ENCODE results near the gene GPR107. TPM values are rescaled to one million over a fixed set of nuclear protein-coding genes. Genes with fewer than 3 reads are reported as not detected.
A peak's percentile ranks its signal among the peaks of the same experiment; 100 is the strongest.
"Not testable (repeated sequence)": the region's sequence is repeated elsewhere in the genome, so short reads cannot be mapped to it uniquely, and the experiment has no call there.

GPR107 gene
- 1 to 10 TPM; 3.4 to 9.5 (median 5.9) TPM for polyA plus RNA-seq

- Mint-ChIP-seq H3K9me3 (no peaks in the 10 kb centered on the region), H3K4me3 (peak within 1 kb of the TSS; percentile 91 to 93 (median 92)), H3K27ac (peak within 1 kb of the TSS; percentile 89 to 94 (median 92))
Observed at GRCh38 chr9:130053504-130054324, at the start of gene GPR107. GPR107 (plus strand) TSS chr9:130053906; CDS start chr9:130053933, 27 bp downstream.

DNA sequence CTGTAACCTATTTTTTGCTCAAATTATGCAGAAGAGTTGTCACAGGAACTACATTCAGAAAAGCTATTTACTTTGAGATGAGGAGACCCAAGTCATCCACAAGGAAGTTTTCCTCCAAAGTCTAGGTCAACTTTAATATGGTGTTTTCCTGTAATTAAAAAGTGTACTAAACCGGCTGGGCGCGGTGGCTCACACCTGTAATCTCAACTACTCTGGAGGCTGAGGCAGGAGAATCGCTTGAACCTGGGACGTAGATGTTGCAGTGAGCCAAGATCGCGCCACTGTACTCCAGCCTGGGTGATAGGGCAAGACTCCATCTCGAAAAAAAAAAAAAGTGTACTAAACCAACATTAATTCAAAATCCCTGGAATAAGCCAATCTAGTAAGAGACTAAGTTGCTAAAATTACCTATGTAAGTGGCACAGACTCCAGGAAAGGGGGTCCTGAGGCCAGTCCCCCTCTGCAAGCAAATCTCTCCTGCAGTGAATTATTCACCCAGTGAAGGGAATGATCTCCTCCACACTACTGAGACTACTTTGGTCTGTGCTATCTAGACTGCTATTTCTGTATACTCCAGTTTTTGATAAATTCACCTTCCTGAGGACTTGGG lies 49.7 kb upstream of the GPR107 start:
- DNase-seq = no peak
- Mint-ChIP-seq H3K4me3 (peak overlapping the region; percentile 17 to 54 (median 30)), H3K9me3 (no peaks in the 10 kb centered on the region), H3K27me3 (ENCODE audit: low read depth in 3 of 3) (peaks cover 0 to 7% (median 3%) of the 10 kb centered on the region in 3 donors), H3K27ac (peak overlapping the region; percentile 72 to 89 (median 84)), H3K4me1 (peaks cover 81 to 89% of the 10 kb centered on the region in 2 donors), H3K36me3 (peaks cover 0 to 6% (median 0%) of the 10 kb centered on the region in 3 donors)

More at GRCh38 chr9:130053504-130054324, at the start of gene GPR107:
- H3K36me3 Mint-ChIP-seq = peaks cover 0 to 4% (median 0%) of the 10 kb centered on the region in 3 donors
- peak; percentile 82 for DNase-seq
- H3K27me3 Mint-ChIP-seq (ENCODE audit: low read depth in 3 of 3) = peaks cover 0 to 5% (median 2%) of the 10 kb centered on the region in 3 donors
- H3K4me1 Mint-ChIP-seq = peaks cover 25 to 27% of the 10 kb centered on the region in 2 donors

GRCh38 chr9:130006952-130007351 lies 46.8 kb upstream of the GPR107 start:
- H3K9me3 Mint-ChIP-seq; H3K27me3 Mint-ChIP-seq (ENCODE audit: low read depth in 3 of 3); H3K36me3 Mint-ChIP-seq; DNase-seq: not testable (repeated sequence)
- peaks cover 80 to 91% of the 10 kb centered on the region in 2 donors for H3K4me1 Mint-ChIP-seq
- H3K4me3 Mint-ChIP-seq = peak overlapping the region; percentile 56 to 84 (median 57)
- peak overlapping the region; percentile 85 to 97 (median 93) for H3K27ac Mint-ChIP-seq

GRCh38 chr9:130008538-130008937 lies 45.2 kb upstream of the GPR107 start:
- Mint-ChIP-seq H3K9me3 (no peaks in the 10 kb centered on the region), H3K36me3 (peaks cover 0 to 3% (median 0%) of the 10 kb centered on the region in 3 donors), H3K27ac (peak overlapping the region; percentile 85 to 97 (median 91)), H3K4me1 (peaks cover 79 to 91% of the 10 kb centered on the region in 2 donors), H3K27me3 (ENCODE audit: low read depth in 3 of 3) (peaks cover 0 to 1% (median under 1%) of the 10 kb centered on the region in 3 donors), H3K4me3 (peak overlapping the region in 4 of 5 donors; percentile 12 to 57 (median 32))
- no peak for DNase-seq

- H3K27ac Mint-ChIP-seq = peak overlapping the region; percentile 85 to 97 (median 91)
- H3K4me1 Mint-ChIP-seq = peaks cover 74 to 88% of the 10 kb centered on the region in 2 donors
- H3K4me3 Mint-ChIP-seq = peak overlapping the region in 1 of 5 donors; percentile 22
Observed at GRCh38 chr9:130009546-130009945, 44.2 kb upstream of the GPR107 start.

DNA sequence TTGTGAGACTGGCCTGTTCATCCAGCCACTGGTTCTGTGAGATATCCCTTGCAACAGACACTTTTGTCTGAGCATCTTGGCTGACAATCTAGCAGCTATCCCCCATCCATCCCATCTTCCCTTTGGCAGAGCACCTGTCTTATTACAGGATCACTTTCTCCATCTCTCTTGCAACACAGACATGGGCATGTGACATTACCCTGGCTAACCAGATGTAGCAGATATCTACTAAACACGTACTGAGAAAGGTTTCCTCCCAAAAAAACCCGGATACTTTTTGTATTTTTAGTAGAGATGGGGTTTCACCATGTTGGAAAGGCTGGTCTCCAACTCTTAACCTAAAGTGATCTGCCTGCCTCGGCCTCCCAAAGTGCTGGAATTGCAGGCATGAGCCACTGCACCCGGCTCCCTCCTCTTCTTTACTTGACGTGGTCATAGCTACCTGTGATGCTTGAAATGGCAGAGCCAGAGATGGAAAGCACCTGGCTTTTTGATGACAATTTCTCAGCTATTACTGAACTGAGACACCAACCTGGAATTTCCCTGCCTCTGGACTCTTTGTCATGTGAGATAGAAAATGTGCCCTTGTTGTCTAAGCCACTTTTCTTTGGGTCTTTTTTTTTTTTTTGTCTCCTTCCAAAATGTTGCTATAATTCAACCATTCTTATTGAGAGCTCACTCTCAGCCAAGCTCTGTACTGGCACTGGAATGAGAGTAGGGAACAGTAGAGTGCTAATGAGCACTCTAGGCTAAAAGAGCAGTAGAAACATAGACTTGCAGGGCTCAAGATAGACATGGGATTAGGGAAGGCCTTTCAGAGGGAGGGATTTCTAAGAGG lies 43.3 kb upstream of the GPR107 start:
- peak overlapping the region; percentile 80 to 94 (median 89) for H3K27ac Mint-ChIP-seq
- H3K4me3 Mint-ChIP-seq = peak overlapping the region in 3 of 5 donors; percentile 2 to 30 (median 5)
- H3K9me3 Mint-ChIP-seq = no peaks in the 10 kb centered on the region
- H3K4me1 Mint-ChIP-seq = peaks cover 77 to 95% of the 10 kb centered on the region in 2 donors
- DNase-seq = no peak
- H3K27me3 Mint-ChIP-seq (ENCODE audit: low read depth in 3 of 3) = peaks cover 0 to 1% (median 0%) of the 10 kb centered on the region in 3 donors
- H3K36me3 Mint-ChIP-seq = peaks cover 0 to 3% (median 0%) of the 10 kb centered on the region in 3 donors

More at GRCh38 chr9:130009546-130009945, 44.2 kb upstream of the GPR107 start:
- H3K9me3 Mint-ChIP-seq; H3K27me3 Mint-ChIP-seq (ENCODE audit: low read depth in 3 of 3); DNase-seq; H3K36me3 Mint-ChIP-seq: not testable (repeated sequence)

DNA sequence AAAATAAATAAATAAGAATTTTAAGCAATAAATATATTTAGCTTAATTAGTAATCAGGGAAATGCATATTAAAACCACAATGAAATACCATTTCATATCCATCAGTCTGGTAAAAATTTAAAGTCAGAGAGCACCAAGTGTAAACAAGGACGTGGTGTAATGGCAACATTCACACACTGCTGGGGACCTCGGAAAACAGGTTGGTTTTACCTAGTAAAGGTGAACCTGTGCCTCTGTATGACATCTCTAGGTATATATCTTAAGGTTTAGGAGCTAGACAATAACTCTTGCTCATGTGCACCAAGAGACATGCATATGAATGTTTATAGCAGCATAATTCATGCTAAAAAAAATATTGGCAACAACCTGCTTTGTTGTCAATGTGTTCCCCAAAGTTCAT lies 40.4 kb upstream of the GPR107 start:
- H3K9me3 Mint-ChIP-seq = no peaks in the 10 kb centered on the region
- no peak for DNase-seq
- peaks cover 72 to 79% of the 10 kb centered on the region in 2 donors for H3K4me1 Mint-ChIP-seq
- H3K27me3 Mint-ChIP-seq (ENCODE audit: low read depth in 3 of 3) = peaks cover 1 to 5% (median 2%) of the 10 kb centered on the region in 3 donors
- no peak overlapping the region for H3K4me3 Mint-ChIP-seq
- H3K36me3 Mint-ChIP-seq = peaks cover 4 to 10% (median 7%) of the 10 kb centered on the region in 3 donors
- H3K27ac Mint-ChIP-seq = peak overlapping the region; percentile 24 to 81 (median 60)

DNA sequence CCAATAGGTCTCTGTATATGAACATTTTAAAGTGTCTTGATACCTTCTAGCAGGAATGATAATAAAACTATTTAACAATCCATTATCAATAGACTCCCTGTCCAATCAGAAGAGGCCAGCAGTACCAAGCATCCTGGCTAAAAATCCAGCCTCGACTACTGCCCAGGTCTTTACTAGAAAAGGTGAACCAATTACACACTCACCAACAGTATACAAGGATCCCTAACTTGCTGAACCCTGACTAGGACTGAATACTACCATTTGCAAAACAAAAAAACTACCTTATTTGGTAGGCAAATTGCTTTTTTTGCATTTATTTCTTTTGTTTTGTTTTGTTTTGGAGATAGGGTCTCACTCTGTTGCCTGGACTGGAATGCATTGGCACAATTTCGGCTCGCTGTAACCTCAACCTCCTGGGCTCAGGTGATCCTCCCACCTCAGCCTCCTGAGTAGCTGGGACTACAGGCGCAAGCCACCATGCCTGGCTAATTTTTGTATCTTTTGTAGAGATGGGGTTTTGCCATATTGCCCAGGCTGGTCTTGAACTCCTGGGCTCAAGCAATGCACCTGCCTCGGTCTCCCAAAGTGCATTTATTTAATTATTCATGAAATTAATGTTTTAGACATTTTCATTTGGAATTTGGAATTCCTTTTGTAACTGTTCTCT lies 38.2 kb upstream of the GPR107 start:
- Mint-ChIP-seq H3K4me3 (no peak overlapping the region), H3K4me1 (peaks cover 66 to 75% of the 10 kb centered on the region in 2 donors), H3K36me3 (peaks cover 4 to 10% (median 7%) of the 10 kb centered on the region in 3 donors), H3K27ac (peak overlapping the region in 1 of 6 donors; percentile 38), H3K9me3 (no peaks in the 10 kb centered on the region), H3K27me3 (ENCODE audit: low read depth in 3 of 3) (peaks cover 0 to 5% (median 2%) of the 10 kb centered on the region in 3 donors)
- no peak for DNase-seq

- no peak for DNase-seq
- Mint-ChIP-seq H3K4me1 (peaks cover 69 to 73% of the 10 kb centered on the region in 2 donors), H3K4me3 (peak overlapping the region in 3 of 5 donors; percentile 22 to 54 (median 24)), H3K36me3 (peaks cover 4 to 10% (median 4%) of the 10 kb centered on the region in 3 donors), H3K27ac (peak overlapping the region; percentile 58 to 90 (median 84)), H3K9me3 (no peaks in the 10 kb centered on the region), H3K27me3 (ENCODE audit: low read depth in 3 of 3) (peaks cover 0 to 5% (median 2%) of the 10 kb centered on the region in 3 donors)
Observed at GRCh38 chr9:130017076-130017475, 36.6 kb upstream of the GPR107 start.

DNA sequence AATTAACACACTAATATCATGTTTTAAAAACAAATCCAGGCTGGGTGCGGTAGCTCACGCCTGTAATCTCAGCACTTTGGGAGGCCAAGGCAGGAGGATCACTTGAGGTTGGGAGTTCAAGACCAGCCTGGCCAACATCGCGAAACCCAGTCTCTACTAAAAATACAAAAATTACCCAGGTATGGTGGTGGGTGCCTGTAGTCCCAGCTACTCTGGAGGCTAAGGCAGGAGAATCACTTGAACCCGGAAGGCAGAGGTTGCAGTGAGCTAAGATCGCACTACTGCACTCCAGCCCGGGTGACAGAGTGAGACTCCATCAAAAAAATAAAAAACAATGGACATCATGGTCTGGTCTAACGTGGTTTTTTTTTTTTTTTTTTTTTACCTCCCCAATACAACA lies 36.2 kb upstream of the GPR107 start:
- H3K36me3 Mint-ChIP-seq; DNase-seq; H3K4me3 Mint-ChIP-seq; H3K27me3 Mint-ChIP-seq (ENCODE audit: low read depth in 3 of 3); H3K9me3 Mint-ChIP-seq: not testable (repeated sequence)
- H3K27ac Mint-ChIP-seq = peak overlapping the region; percentile 58 to 90 (median 84)
- H3K4me1 Mint-ChIP-seq = peaks cover 71 to 73% of the 10 kb centered on the region in 2 donors

- Mint-ChIP-seq H3K4me1 (peaks cover 72 to 73% of the 10 kb centered on the region in 2 donors), H3K36me3 (peaks cover 4 to 10% (median 4%) of the 10 kb centered on the region in 3 donors), H3K27me3 (ENCODE audit: low read depth in 3 of 3) (peaks cover 0 to 5% (median 2%) of the 10 kb centered on the region in 3 donors), H3K4me3 (no peak overlapping the region), H3K27ac (peak overlapping the region in 5 of 6 donors; percentile 34 to 78 (median 62)), H3K9me3 (no peaks in the 10 kb centered on the region)
- no peak for DNase-seq
Observed at GRCh38 chr9:130018265-130018664, 35.4 kb upstream of the GPR107 start.

GRCh38 chr9:130020618-130021017 lies 33.1 kb upstream of the GPR107 start:
- Mint-ChIP-seq H3K27me3 (ENCODE audit: low read depth in 3 of 3) (peaks cover 0 to 5% (median 2%) of the 10 kb centered on the region in 3 donors), H3K27ac (peak overlapping the region; percentile 0 to 78 (median 67)), H3K4me1 (peaks cover 78 to 83% of the 10 kb centered on the region in 2 donors), H3K36me3 (peaks cover 4 to 10% (median 4%) of the 10 kb centered on the region in 3 donors), H3K4me3 (peak overlapping the region in 1 of 5 donors; percentile 43), H3K9me3 (no peaks in the 10 kb centered on the region)
- no peak for DNase-seq

Data from immature natural killer cell (primary cell).